Smooth muscle cell (in vitro differentiated cells): ENCODE measurements around the gene HNRNPUL1. TPM values are rescaled to one million over a fixed set of nuclear protein-coding genes. Genes with fewer than 3 reads are reported as not detected.

Experiments
- DNase-seq: peaks from one replicate; lab custom pipeline; 2025; ENCODE audit not compliant: unreplicated experiment; lab: John Stamatoyannopoulos, UW
- H2AFZ ChIP-seq: fragments of 200-600 bp; sonication (generic); 2 replicates; pipeline ENCODE4 v1.6.0; 2016; ENCODE audit warnings: antibody characterized with exemption, low read depth, mild to moderate bottlenecking
- H3F3A ChIP-seq: fragments of 200-600 bp; sonication (generic); 2 replicates; pipeline ENCODE4 v1.6.0; 2017; ENCODE audit warnings: antibody characterized with exemption, low read depth
- H3K27ac ChIP-seq: fragments of 200-600 bp; sonication (generic); 2 replicates; pipeline ENCODE4 v1.5.1; 2016; ENCODE audit warnings: low read depth, mild to moderate bottlenecking
- H3K27me3 ChIP-seq: fragments of 200-600 bp; sonication (generic); 2 replicates; pipeline ENCODE4 v1.6.1; 2016; ENCODE audit warnings: low read depth, mild to moderate bottlenecking
- H3K36me3 ChIP-seq: fragments of 200-600 bp; sonication (generic); 2 replicates; pipeline ENCODE4 v1.5.1; 2016; ENCODE audit warnings: low read depth
- H3K4me1 ChIP-seq: fragments of 200-600 bp; sonication (generic); 2 replicates; pipeline ENCODE4 v1.5.1; 2016; ENCODE audit warnings: low read depth
- H3K4me2 ChIP-seq: fragments of 200-600 bp; sonication (generic); 2 replicates; pipeline ENCODE4 v1.6.0; 2016; ENCODE audit warnings: mild to moderate bottlenecking
- H3K4me3 ChIP-seq: fragments of 200-600 bp; sonication (generic); 2 replicates; pipeline ENCODE4 v1.5.1; 2016; ENCODE audit warnings: mild to moderate bottlenecking
- H3K79me2 ChIP-seq: fragments of 200-600 bp; sonication (generic); 2 replicates; pipeline ENCODE4 v1.6.0; 2016; ENCODE audit warnings: low read depth, mild to moderate bottlenecking
- H3K9ac ChIP-seq: fragments of 200-600 bp; sonication (generic); 2 replicates; pipeline ENCODE4 v1.6.0; 2016; ENCODE audit warnings: low read depth
- H3K9me3 ChIP-seq: fragments of 200-600 bp; sonication (generic); replicated peaks from 2 replicates; pipeline ENCODE4 v1.5.1; 2016; ENCODE audit warnings: low read depth
- H4K20me1 ChIP-seq: fragments of 200-600 bp; sonication (generic); 2 replicates; pipeline ENCODE4 v1.6.0; 2016; ENCODE audit warnings: low read depth
- CTCF ChIP-seq: fragments of 200-600 bp; sonication (generic); IDR thresholded peaks from 2 replicates; pipeline ENCODE4 v1.5.1; 2017; ENCODE audit warnings: borderline replicate concordance, mild to moderate bottlenecking, antibody characterized with exemption; ENCODE audit not compliant: insufficient read depth, poor library complexity, severe bottlenecking
- WGBS: methylation state at CpG from one replicate; pipeline ENCODE4 v1.1.7; 2016; ENCODE audit warnings: low lambda C conversion rate; 5-methylcytosine and 5-hydroxymethylcytosine counted together
- polyA plus RNA-seq: library from polyadenylated mRNA; unstranded; fragments of >200 nt; fragmentation: Nextera tagmentation; extraction: Ambion mirVana; gene quantifications from 2 replicates; pipeline ENCODE4 v1.2.1, GENCODE V29; 2016
- total RNA-seq: library from RNA; depleted of rRNA; stranded (reverse); fragments of >200 nt; gene quantifications from 2 replicates; pipeline ENCODE4 v1.2.3, GENCODE V29; 2014

HNRNPUL1 gene
- total and polyA plus RNA-seq, 2 experiments from 2014 or later = 101 to 125 TPM

DNA sequence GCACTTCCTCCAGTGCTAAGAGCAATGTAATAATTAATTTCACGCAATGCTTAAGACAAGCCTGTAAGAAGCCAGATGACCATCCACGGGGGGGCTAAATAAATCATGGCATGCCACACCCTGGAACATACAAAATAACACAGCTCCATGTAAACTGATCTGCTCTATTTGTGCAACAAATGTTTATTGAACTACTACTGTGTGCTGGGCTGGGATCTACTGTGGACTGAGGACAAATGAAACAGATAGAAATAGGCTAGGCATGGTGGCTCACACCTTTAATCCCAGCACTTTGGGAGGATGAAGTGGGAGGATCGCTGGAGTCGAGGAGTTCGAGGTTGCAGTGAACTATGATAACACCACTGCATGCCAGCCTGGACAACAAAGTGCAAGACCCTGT, 68.3 kb downstream of the HNRNPUL1 start:
- Histone ChIP-seq H3K9me3 (no peaks in the 10 kb centered on the region), H2AFZ (no peak overlapping the region), H3K36me3 (peaks cover 4% of the 10 kb centered on the region), H3K4me2 (no peak overlapping the region), H3K4me3 (no peak overlapping the region), H3K79me2 (peaks cover 51% of the 10 kb centered on the region), H4K20me1 (peaks cover 52% of the 10 kb centered on the region), H3K4me1 (peaks cover 4% of the 10 kb centered on the region), H3K9ac (no peak overlapping the region), H3F3A (peaks cover 34% of the 10 kb centered on the region), H3K27ac (no peak overlapping the region), H3K27me3 (no peaks in the 10 kb centered on the region)
- no peak for TF ChIP-seq CTCF
- DNase-seq = no peak
- WGBS = 84% methylated on average over 5 of the region's 5 CpGs

GRCh38 chr19:41334793-41335192, 70.6 kb downstream of the HNRNPUL1 start:
- no peaks in the 10 kb centered on the region for H3K27me3 ChIP-seq
- no peak overlapping the region for H3K4me2 ChIP-seq
- no peak for TF ChIP-seq CTCF
- peaks cover 4% of the 10 kb centered on the region for H3K36me3 ChIP-seq
- peaks cover 75% of the 10 kb centered on the region for H4K20me1 ChIP-seq
- H2AFZ ChIP-seq = no peak overlapping the region
- no peak for DNase-seq
- H3K4me1 ChIP-seq = no peaks in the 10 kb centered on the region
- H3K4me3 ChIP-seq = no peak overlapping the region
- no peak overlapping the region for H3K27ac ChIP-seq
- no peak overlapping the region for H3K9ac ChIP-seq
- no peaks in the 10 kb centered on the region for H3K9me3 ChIP-seq
- H3K79me2 ChIP-seq = peaks cover 65% of the 10 kb centered on the region
- 96% methylated on average over 5 of the region's 5 CpGs for WGBS
- H3F3A ChIP-seq = peaks cover 15% of the 10 kb centered on the region

DNA sequence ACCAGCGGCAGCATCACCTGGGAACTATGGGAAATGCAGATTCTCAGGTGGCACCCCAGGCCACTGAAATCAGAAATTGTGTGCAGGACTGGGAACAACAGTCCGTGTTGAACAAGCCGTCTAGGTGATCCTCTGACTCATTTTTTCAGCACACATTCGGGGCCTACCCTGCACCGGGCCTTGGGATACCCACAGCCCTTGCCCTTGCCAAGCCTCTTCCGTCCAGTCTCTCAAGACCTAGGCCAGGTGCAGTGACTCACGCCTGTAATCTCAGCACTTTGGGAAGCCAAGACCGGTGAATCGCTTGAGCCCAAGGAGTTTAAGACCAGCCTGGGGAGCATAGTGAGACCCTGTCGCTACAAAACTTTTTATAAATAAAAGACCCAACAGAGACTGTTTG, 71.3 kb downstream of the HNRNPUL1 start:
- no peak for DNase-seq
- Histone ChIP-seq H3K4me1 (no peaks in the 10 kb centered on the region), H3K27ac (no peak overlapping the region), H4K20me1 (peaks cover 82% of the 10 kb centered on the region), H3K27me3 (no peaks in the 10 kb centered on the region), H3K36me3 (peaks cover 4% of the 10 kb centered on the region), H3K9me3 (no peaks in the 10 kb centered on the region), H3K4me2 (no peak overlapping the region), H3K4me3 (no peak overlapping the region), H3K79me2 (peaks cover 70% of the 10 kb centered on the region), H2AFZ (no peak overlapping the region), H3F3A (peaks cover 10% of the 10 kb centered on the region), H3K9ac (no peak overlapping the region)
- no peak for TF ChIP-seq CTCF
- 94% methylated on average over 10 of the region's 10 CpGs for WGBS

GRCh38 chr19:41339936-41340335, 75.8 kb downstream of the HNRNPUL1 start:
- Histone ChIP-seq H3K9ac (no peak overlapping the region), H3K27me3 (no peaks in the 10 kb centered on the region), H3K4me1 (no peaks in the 10 kb centered on the region), H4K20me1 (peaks cover 93% of the 10 kb centered on the region), H3K27ac (no peak overlapping the region), H3K9me3 (no peaks in the 10 kb centered on the region), H3K79me2 (peaks cover 63% of the 10 kb centered on the region), H2AFZ (no peak overlapping the region), H3K36me3 (peaks cover 4% of the 10 kb centered on the region), H3F3A (peaks cover 14% of the 10 kb centered on the region), H3K4me3 (no peak overlapping the region), H3K4me2 (no peak overlapping the region)
- 94% methylated on average over 2 of the region's 5 CpGs for WGBS
- DNase-seq = no peak
- TF ChIP-seq CTCF = no peak
